Fibroblast of lung (primary cell): Measurements from ENCODE around the gene DPM2.

Experiments
- EZH2 ChIP-seq: IDR thresholded peaks from 2 replicates; pipeline ENCODE4 v1.5.1; 2012; ENCODE audit warnings: low read length, control low read depth, mild to moderate bottlenecking; ENCODE audit errors: missing control alignments
- TF ChIP-seq, protein P1 (sequence below), 2 donors: IDR thresholded peaks in 1 of 2; conservative IDR thresholded peaks in 1 of 2; 1 replicate in 1 of 2; 2 replicates in 1 of 2; pipeline ENCODE4 v1.5.1; 2011 to 2012; ENCODE audit warnings: low read length in 2 of 2, control low read depth in 1 of 2, inconsistent platforms in 1 of 2, low read depth in 1 of 2, mild to moderate bottlenecking in 1 of 2

DNA sequence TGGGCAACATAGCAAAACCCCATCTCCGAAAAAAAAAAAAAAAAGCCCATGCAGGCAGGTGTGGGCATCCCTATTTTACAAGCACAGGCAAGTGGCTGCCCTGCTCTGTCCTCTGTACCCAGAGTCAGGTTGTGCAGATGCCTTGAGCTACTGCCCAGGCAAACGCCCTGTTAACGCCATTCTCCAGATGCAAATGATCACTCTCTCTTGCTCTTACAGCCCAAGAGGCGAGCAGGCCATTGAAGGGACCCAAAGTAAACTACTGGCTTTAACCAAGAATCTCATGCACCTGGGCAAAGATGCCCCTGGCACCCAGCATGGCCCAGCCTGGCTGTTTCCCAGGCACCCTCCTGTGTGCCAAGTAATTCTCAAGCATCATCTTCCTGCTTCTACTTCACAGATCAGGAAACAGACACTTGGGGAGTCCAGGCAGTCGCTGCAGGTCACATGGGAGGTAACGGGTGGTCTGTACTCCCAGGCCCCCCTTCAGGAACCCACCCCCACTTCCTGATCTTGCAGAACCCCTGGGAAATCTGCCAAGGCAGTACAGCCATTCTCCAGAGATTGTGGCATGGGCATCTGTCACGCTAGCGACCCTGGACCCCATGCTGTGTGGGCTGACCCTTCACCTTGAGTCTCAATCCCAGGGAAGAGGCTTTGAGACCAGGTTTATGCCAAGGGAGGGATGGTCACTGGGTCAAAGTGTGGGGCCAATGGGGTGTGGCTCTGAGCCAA is 28.9 kb upstream of the DPM2 start:
- no peak for TF ChIP-seq EZH2
- TF ChIP-seq, protein P1, sequence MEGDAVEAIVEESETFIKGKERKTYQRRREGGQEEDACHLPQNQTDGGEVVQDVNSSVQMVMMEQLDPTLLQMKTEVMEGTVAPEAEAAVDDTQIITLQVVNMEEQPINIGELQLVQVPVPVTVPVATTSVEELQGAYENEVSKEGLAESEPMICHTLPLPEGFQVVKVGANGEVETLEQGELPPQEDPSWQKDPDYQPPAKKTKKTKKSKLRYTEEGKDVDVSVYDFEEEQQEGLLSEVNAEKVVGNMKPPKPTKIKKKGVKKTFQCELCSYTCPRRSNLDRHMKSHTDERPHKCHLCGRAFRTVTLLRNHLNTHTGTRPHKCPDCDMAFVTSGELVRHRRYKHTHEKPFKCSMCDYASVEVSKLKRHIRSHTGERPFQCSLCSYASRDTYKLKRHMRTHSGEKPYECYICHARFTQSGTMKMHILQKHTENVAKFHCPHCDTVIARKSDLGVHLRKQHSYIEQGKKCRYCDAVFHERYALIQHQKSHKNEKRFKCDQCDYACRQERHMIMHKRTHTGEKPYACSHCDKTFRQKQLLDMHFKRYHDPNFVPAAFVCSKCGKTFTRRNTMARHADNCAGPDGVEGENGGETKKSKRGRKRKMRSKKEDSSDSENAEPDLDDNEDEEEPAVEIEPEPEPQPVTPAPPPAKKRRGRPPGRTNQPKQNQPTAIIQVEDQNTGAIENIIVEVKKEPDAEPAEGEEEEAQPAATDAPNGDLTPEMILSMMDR (conservative IDR thresholded peaks at IDR 0.05 in 1 of 2, IDR thresholded peaks at IDR 0.05 in 1 of 2; ENCODE audit: low read depth in 1 of 2, low read length in 2 of 2): no peak
